HEK293T (cell line): Measurements from ENCODE around the gene FAM163B.

ENCODE experiments used
- CTCF ChIA-PET: fragments of 350-600 bp; formaldehyde crosslinking; extraction: SDS; loops from one replicate; lab custom pipeline; 2021; ENCODE audit warnings: antibody characterized with exemption, inconsistent platforms; lab: Yijun Ruan, JAX
- POLR2A ChIA-PET: fragments of 350-600 bp; formaldehyde crosslinking; extraction: SDS; loops from one replicate; lab custom pipeline; 2020; ENCODE audit warnings: antibody characterized with exemption, inconsistent platforms; lab: Yijun Ruan, JAX
- DNase-seq: peaks from one replicate; pipeline ENCODE4 v3.0.0; 2012; ENCODE audit warnings: mixed read lengths; ENCODE audit errors: extremely low spot score
- ARNT ChIP-seq: fragments of 450-650 bp; IDR thresholded peaks from 2 replicates; pipeline ENCODE4 v1.6.1; 2017; ENCODE audit warnings: mild to moderate bottlenecking
- BHLHE40 ChIP-seq: fragments of 450-650 bp; IDR thresholded peaks from 2 replicates; pipeline ENCODE4 v1.6.1; 2016; ENCODE audit warnings: mild to moderate bottlenecking, moderate library complexity, borderline replicate concordance
- CTBP1 ChIP-seq: fragments of 450-650 bp; IDR thresholded peaks from 2 replicates; pipeline ENCODE4 v1.6.1; 2016; ENCODE audit warnings: borderline replicate concordance
- ELF4 ChIP-seq: fragments of 450-650 bp; IDR thresholded peaks from 2 replicates; pipeline ENCODE4 v1.6.1; 2017; ENCODE audit warnings: antibody characterized with exemption
- FOXA1 ChIP-seq: fragments of 450-650 bp; IDR thresholded peaks from 2 replicates; pipeline ENCODE4 v1.6.1; 2016; ENCODE audit warnings: mild to moderate bottlenecking
- FOXK2 ChIP-seq: fragments of 450-650 bp; IDR thresholded peaks from 2 replicates; pipeline ENCODE4 v1.6.1; 2016; ENCODE audit warnings: mild to moderate bottlenecking
- FOXM1 ChIP-seq: fragments of 450-650 bp; IDR thresholded peaks from 2 replicates; pipeline ENCODE4 v1.6.1; 2017; ENCODE audit warnings: mild to moderate bottlenecking, borderline replicate concordance
- HDGF ChIP-seq: fragments of 450-650 bp; IDR thresholded peaks from 2 replicates; pipeline ENCODE4 v1.6.1; 2017; ENCODE audit warnings: antibody characterized with exemption, borderline replicate concordance
- L3MBTL2 ChIP-seq: fragments of 450-650 bp; conservative IDR thresholded peaks from 2 replicates; pipeline ENCODE4 v1.6.1; 2016; ENCODE audit warnings: mild to moderate bottlenecking
- LEF1 ChIP-seq: fragments of 450-650 bp; IDR thresholded peaks from 2 replicates; pipeline ENCODE4 v1.6.1; 2017; ENCODE audit warnings: mild to moderate bottlenecking, borderline replicate concordance
- NFRKB ChIP-seq: fragments of 450-650 bp; IDR thresholded peaks from 2 replicates; pipeline ENCODE4 v1.6.1; 2016; ENCODE audit warnings: mild to moderate bottlenecking, moderate library complexity
- PKNOX1 ChIP-seq: fragments of 450-650 bp; IDR thresholded peaks from 2 replicates; pipeline ENCODE4 v1.6.1; 2016
- SP1 ChIP-seq: fragments of 450-650 bp; IDR thresholded peaks from 2 replicates; pipeline ENCODE4 v1.6.1; 2017
- SUZ12 ChIP-seq: fragments of 450-650 bp; IDR thresholded peaks from 2 replicates; pipeline ENCODE4 v1.6.1; 2016; ENCODE audit warnings: mild to moderate bottlenecking
- TARDBP ChIP-seq: fragments of 450-650 bp; IDR thresholded peaks from 2 replicates; pipeline ENCODE4 v1.6.1; 2016
- ZNF384 ChIP-seq: fragments of 450-650 bp; IDR thresholded peaks from 2 replicates; pipeline ENCODE4 v1.6.1; 2016

The FAM163B gene

GRCh38 chr9:133616643-133617405, 7.6 kb upstream of the FAM163B start:
- DNase-seq: no peak
- ChIA-PET POLR2A (no interaction called here), CTCF (no interaction called here)
- TF ChIP-seq SUZ12 (no peak), TARDBP (no peak), NFRKB (no peak), CTBP1 (no peak), FOXA1 (no peak), ELF4 (no peak), FOXM1 (no peak), L3MBTL2 (no peak), ARNT (no peak)

- ChIA-PET POLR2A (no interaction called here), CTCF (no interaction called here)
- DNase-seq: no peak
- no peak for TF ChIP-seq FOXM1
- TF ChIP-seq FOXA1: no peak
- no peak for TF ChIP-seq HDGF
- no peak for TF ChIP-seq FOXK2
- no peak for TF ChIP-seq CTBP1
- TF ChIP-seq ELF4: no peak
These were observed 6.5 kb upstream of the FAM163B start for GRCh38 chr9:133615606-133616188.

GRCh38 chr9:133615186-133615585, 6.0 kb upstream of the FAM163B start:
- no peak for DNase-seq
- TF ChIP-seq NFRKB (no peak), LEF1 (no peak), ZNF384 (no peak), FOXK2 (no peak), FOXM1 (no peak), SP1 (no peak)
- ChIA-PET POLR2A (no interaction called here), CTCF (no interaction called here)

GRCh38 chr9:133614678-133615077, 5.5 kb upstream of the FAM163B start:
- POLR2A ChIA-PET: no interaction called here
- DNase-seq: no peak

GRCh38 chr9:133614056-133614455, 4.9 kb upstream of the FAM163B start:
- TF ChIP-seq PKNOX1 (no peak), ELF4 (no peak), SP1 (no peak), FOXM1 (no peak), L3MBTL2 (no peak), BHLHE40 (no peak), NFRKB (no peak), FOXA1 (no peak), ARNT (no peak), ZNF384 (no peak), FOXK2 (no peak), CTBP1 (no peak), HDGF (no peak), TARDBP (no peak), LEF1 (no peak), SUZ12 (no peak)
- CTCF ChIA-PET: no interaction called here
- no peak for DNase-seq
- POLR2A ChIA-PET: no interaction called here

More at GRCh38 chr9:133614678-133615077, 5.5 kb upstream of the FAM163B start:
- CTCF ChIA-PET: no interaction called here
- TF ChIP-seq HDGF (no peak), ARNT (no peak), SP1 (no peak), BHLHE40 (no peak), LEF1 (no peak), FOXM1 (no peak)

GRCh38 chr9:133613432-133613831, 4.2 kb upstream of the FAM163B start:
- no peak for DNase-seq
- TF ChIP-seq SUZ12 (no peak), CTBP1 (no peak), L3MBTL2 (no peak), FOXM1 (no peak), ELF4 (no peak), FOXA1 (no peak), LEF1 (no peak), BHLHE40 (no peak), ARNT (no peak), NFRKB (no peak), HDGF (no peak), ZNF384 (no peak), SP1 (no peak), PKNOX1 (no peak), TARDBP (no peak), FOXK2 (no peak)
- ChIA-PET CTCF (no interaction called here), POLR2A (no interaction called here)

GRCh38 chr9:133612816-133613215, 3.6 kb upstream of the FAM163B start:
- no peak for DNase-seq
- CTCF ChIA-PET: no interaction called here
- TF ChIP-seq NFRKB (no peak), SUZ12 (no peak), HDGF (no peak), ELF4 (no peak), L3MBTL2 (no peak), LEF1 (no peak), PKNOX1 (no peak), FOXM1 (no peak), FOXA1 (no peak), ZNF384 (no peak), ARNT (no peak), SP1 (no peak), BHLHE40 (no peak), TARDBP (no peak), FOXK2 (no peak)
- POLR2A ChIA-PET: no interaction called here
